Central memory CD4-positive, alpha-beta T cell (primary cell): ENCODE results near the gene MBLAC2.

ENCODE experiments used
- DNase-seq: peaks from one replicate; pipeline ENCODE4 v3.0.0; 2022

The MBLAC2 gene

GRCh38 chr5:90446961-90447360, 27.6 kb downstream of the MBLAC2 start:
- no peak for DNase-seq

DNA sequence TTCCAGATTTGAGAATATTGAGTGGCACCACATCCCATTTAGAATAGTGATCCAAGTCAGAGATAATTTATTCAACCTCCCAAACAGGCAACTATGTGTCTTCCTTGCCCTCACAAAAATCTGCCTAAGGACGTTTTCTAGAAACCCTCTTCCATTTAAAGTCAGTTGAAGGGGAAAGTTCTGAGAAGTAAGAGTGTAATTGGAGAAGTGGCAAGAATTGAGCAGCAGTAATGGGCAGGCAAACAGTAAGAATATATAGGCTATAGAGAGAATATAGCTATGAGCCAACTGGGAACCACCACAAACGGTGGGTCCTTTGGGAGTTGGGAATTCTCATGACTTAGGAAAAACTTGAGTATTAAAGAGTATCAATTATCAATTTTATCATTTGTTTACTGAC, 33.9 kb downstream of the MBLAC2 start:
- DNase-seq = no peak

DNA sequence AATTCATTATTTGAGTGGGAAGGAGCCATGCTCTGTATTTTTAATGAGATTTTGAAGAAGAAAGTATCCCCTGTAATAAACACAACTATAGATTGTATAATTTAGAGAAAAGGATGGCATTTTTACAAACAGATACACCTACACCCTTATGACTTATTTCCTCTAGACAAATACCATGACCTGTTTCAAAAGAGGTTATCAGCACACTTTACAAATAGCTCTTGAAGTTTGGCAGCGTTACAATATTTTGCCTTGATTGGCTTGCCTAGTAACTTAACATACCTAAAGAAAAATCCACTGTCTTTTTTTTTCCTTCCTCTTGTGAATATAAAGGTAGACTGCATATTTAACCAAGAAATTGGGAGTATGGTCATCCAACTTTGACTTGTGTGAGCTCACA, 36.5 kb downstream of the MBLAC2 start:
- no peak for DNase-seq

DNA sequence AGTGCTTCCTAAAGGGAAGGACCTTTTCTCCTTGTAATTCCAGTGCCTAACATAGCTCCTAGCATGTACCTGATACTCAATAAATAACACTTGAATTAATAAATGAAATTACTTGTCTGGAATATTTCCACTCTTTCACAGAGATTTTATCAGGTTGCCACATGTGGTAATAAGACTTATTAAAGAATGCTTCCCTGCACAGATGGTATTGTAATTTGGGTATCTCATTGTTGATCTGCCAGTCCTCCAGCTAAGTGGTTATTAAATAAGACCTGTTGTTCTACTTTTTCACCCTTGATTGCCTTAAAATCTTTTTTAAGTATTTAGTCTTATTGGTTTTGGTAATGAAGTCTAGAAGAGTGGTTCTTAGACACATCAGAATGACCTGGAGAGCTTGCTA, 36.9 kb downstream of the MBLAC2 start:
- DNase-seq = no peak

- DNase-seq = no peak
Observed at GRCh38 chr5:90434116-90434714, 40.4 kb downstream of the MBLAC2 start.

- no peak for DNase-seq
Observed at GRCh38 chr5:90424245-90424644, 50.3 kb downstream of the MBLAC2 start.

DNA sequence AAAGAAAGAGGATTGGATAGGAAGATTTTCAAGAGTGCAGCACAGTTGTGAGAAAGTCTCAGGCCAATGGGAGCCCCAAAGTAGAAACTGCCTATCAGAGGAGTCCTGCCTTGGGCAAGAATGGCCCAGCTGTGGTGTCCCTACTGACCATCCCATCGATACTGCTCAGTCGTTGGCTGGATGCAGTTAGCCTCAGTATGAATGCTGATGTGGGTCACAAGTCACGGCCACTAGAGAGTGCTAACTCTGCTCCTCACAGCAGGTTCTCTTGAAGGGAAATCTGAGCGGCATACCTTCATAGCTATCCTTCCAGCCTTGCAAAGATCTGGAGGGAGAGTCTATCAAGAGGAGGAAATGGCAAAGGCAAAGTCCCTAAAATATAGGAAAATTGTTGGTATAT, 53.4 kb downstream of the MBLAC2 start:
- DNase-seq = no peak

DNA sequence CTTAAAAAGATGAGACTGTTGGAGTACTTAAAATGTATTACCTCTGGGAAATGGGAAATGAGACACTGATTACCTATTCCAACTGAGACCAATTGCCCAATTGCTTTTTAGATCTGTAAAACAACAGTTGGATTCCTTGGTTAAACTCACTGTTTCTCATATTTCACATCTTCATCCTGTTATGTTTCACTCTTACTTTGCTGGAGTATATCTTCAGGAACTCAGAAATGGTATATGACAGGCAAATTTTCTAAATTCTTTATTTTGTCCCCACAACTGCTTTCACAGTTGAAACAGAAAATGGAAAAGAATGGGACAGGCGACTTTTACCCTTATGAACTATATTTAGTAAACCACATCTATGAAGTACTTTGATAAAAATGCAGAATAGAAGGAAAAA, 56.4 kb downstream of the MBLAC2 start:
- no peak for DNase-seq

GRCh38 chr5:90410178-90410762, 64.3 kb downstream of the MBLAC2 start:
- DNase-seq = no peak

GRCh38 chr5:90409318-90410177, 65.0 kb downstream of the MBLAC2 start, which contains the start of gene CETN3:
Gene CETN3, minus strand, starts transcription at chr5:90409756. Its CDS starts 95 bp downstream, at chr5:90409661.
- peak; percentile 89 for DNase-seq

DNA sequence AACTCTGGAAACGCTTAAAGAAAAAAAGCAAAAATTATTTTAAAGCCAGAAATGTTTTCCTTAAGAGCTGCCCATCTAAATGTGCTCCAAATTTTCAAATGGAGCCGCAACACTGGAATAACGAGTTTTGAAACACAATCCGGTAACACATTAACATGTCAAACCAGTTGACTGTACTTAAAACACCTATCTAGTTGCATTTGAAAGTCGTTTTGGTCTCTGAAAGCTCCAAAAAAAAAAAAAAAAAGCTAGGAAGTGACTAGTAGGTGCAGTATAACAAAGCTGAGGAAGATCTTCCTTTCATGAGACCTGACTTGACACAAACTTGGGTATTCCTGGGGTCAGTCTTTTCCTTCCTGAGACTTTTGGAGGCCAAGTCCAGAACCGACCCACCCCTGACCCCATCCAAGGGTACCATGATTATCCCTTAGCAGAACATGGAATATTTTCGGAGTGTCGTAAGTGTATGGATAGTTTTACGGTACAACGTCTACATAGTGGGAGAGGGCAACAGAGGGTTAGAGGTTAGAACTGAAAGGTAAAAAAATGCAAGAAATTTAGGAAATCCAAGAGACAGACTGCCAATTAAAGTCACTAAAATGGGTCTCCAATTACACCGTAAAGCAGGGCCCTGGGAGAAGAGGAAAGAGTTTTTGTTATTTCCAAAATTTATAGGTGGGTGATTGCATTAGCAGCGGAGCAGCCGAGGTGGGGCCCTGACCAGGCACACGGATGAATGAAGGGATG, 65.8 kb downstream of the MBLAC2 start:
- DNase-seq = no peak
